Chondrocyte (in vitro differentiated cells): ENCODE results near the gene TDP1. TPM values are rescaled to one million over a fixed set of nuclear protein-coding genes. Genes with fewer than 3 reads are reported as not detected.

Experiments
- DNase-seq: peaks from one replicate; pipeline ENCODE4 v3.0.0; 2021; ENCODE audit warnings: mixed read lengths, low spot score
- H3K27ac Mint-ChIP-seq: one replicate; pipeline ENCODE4 v1.8.0; 2021; ENCODE audit warnings: mild to moderate bottlenecking, moderate library complexity, mixed read lengths; ENCODE audit not compliant: unreplicated experiment
- H3K27me3 Mint-ChIP-seq: 2 replicates; pipeline ENCODE4 v1.8.0; 2021; ENCODE audit warnings: low read depth, mixed read lengths
- H3K36me3 Mint-ChIP-seq: 2 replicates; pipeline ENCODE4 v1.8.0; 2021; ENCODE audit warnings: low read depth, mixed read lengths
- H3K4me1 Mint-ChIP-seq: 2 replicates; pipeline ENCODE4 v1.8.0; 2021; ENCODE audit warnings: low read depth, mild to moderate bottlenecking, mixed read lengths
- H3K4me3 Mint-ChIP-seq: one replicate; pipeline ENCODE4 v1.8.0; 2021; ENCODE audit warnings: mild to moderate bottlenecking, moderate library complexity, mixed read lengths; ENCODE audit not compliant: unreplicated experiment
- H3K9me3 Mint-ChIP-seq: 2 replicates; pipeline ENCODE4 v1.8.0; 2021; ENCODE audit warnings: low read depth, mixed read lengths
- total RNA-seq: library from RNA; stranded (reverse); gene quantifications from 3 replicates; pipeline ENCODE4 v1.2.1, GENCODE V29; 2021
- TF ChIP-seq, protein P1 (sequence below): fragments of 200-600 bp; sonication (generic); IDR thresholded peaks from 2 replicates; pipeline ENCODE4 v1.5.0; 2021; ENCODE audit warnings: antibody characterized with exemption, mild to moderate bottlenecking, moderate library complexity

The TDP1 gene
- total RNA-seq, 1 donor from 2014 or later: 15.0 TPM

DNA sequence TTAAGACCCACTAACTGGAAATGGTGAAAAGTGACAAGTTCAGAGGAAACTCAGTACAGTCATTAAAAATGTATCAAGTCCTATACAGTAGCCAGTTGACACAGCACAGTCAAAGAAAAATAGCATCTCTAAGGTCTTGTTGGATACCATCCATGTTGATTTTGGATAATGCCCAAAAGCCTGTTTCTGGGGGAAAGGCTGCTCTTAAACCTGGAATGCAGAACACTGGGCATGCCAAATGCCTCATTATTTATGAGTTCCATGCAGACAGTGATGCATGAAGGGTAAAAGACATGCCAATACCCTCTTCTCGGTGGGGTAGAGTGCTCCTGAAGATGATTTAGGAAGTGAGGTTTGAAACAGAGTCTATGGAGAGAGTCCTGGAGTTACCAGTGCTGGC is 135.7 kb downstream of the TDP1 start:
- TF ChIP-seq, protein P1, sequence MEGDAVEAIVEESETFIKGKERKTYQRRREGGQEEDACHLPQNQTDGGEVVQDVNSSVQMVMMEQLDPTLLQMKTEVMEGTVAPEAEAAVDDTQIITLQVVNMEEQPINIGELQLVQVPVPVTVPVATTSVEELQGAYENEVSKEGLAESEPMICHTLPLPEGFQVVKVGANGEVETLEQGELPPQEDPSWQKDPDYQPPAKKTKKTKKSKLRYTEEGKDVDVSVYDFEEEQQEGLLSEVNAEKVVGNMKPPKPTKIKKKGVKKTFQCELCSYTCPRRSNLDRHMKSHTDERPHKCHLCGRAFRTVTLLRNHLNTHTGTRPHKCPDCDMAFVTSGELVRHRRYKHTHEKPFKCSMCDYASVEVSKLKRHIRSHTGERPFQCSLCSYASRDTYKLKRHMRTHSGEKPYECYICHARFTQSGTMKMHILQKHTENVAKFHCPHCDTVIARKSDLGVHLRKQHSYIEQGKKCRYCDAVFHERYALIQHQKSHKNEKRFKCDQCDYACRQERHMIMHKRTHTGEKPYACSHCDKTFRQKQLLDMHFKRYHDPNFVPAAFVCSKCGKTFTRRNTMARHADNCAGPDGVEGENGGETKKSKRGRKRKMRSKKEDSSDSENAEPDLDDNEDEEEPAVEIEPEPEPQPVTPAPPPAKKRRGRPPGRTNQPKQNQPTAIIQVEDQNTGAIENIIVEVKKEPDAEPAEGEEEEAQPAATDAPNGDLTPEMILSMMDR: no peak
- no peak for DNase-seq
- H3K27ac Mint-ChIP-seq: peak overlapping the region; percentile 34
- H3K27me3 Mint-ChIP-seq: peaks cover 31% of the 10 kb centered on the region
- H3K9me3 Mint-ChIP-seq: no peaks in the 10 kb centered on the region
- H3K4me1 Mint-ChIP-seq: peaks cover 16% of the 10 kb centered on the region
- no peak overlapping the region for H3K4me3 Mint-ChIP-seq
- H3K36me3 Mint-ChIP-seq: no peaks in the 10 kb centered on the region

DNA sequence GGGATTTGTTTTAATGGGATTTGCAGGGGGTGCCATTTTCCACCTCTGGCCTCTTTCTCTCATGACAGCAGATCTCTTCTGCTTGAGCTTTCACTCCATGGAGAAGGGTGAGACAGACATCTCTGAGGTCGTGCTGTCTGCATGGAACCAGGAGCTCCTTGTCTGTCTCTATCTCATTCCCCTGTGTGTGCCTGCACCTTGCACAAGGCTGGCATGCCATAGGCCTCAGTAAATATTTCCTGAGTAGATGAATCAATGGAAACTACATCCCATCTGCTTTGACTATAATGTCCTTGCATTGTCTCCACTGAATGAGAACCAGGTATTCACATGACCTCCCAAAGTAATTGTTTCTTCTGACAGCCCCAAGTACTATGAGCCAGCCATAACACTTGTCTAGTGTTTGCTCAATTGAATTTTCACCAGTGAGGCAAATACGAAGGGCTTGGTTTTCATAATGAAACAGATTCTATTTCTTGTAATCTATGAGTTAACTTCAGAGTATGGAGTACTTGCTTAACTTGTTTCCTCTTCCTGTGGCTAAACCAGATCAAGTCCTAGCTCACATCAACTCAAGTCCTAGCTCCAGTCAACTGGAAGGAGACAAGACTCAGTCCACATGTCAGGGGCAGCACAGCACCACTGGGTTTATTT is 138.3 kb downstream of the TDP1 start:
- Mint-ChIP-seq H3K4me1 (peaks cover 16% of the 10 kb centered on the region), H3K4me3 (no peak overlapping the region), H3K36me3 (no peaks in the 10 kb centered on the region), H3K9me3 (no peaks in the 10 kb centered on the region), H3K27ac (no peak overlapping the region), H3K27me3 (peaks cover 36% of the 10 kb centered on the region)
- no peak for DNase-seq
- TF ChIP-seq, protein P1: no peak

Other genes with a start within 250 kb of the TDP1 start
- gene EFCAB11, start 1.2 kb upstream of the TDP1 start, total RNA-seq: 5.6 to 11.3 TPM (median 7.7 TPM) in 3 replicates
- not detected in 3 replicates for gene KCNK13, start 106.1 kb downstream of the TDP1 start, total RNA-seq